Right lobe of liver (tissue), 4 donors: ENCODE data around the gene CDC42BPG.

Experiments
- POLR2A ChIP-seq: fragments of 450-650 bp; IDR thresholded peaks from one replicate; pipeline ENCODE4 v1.6.1; 2017; ENCODE audit warnings: antibody characterized with exemption, mild to moderate bottlenecking
- TF ChIP-seq, protein P1 (sequence below), 4 donors: fragments of 200-600 bp in 3 of 4; fragments of 450-650 bp in 1 of 4; IDR thresholded peaks; one replicate each; pipeline versions ENCODE4 v1.5.1 to v1.8.0; 2016 to 2022; ENCODE audit warnings: antibody characterized with exemption in 4 of 4, mild to moderate bottlenecking in 2 of 4
- donor health status: DM: no; HTN: no; CAD: no.
- donor health status: DM: no; HTN: no; CAD: no.
- donor health status: DM: no; HTN: yes; CAD: no.

DNA sequence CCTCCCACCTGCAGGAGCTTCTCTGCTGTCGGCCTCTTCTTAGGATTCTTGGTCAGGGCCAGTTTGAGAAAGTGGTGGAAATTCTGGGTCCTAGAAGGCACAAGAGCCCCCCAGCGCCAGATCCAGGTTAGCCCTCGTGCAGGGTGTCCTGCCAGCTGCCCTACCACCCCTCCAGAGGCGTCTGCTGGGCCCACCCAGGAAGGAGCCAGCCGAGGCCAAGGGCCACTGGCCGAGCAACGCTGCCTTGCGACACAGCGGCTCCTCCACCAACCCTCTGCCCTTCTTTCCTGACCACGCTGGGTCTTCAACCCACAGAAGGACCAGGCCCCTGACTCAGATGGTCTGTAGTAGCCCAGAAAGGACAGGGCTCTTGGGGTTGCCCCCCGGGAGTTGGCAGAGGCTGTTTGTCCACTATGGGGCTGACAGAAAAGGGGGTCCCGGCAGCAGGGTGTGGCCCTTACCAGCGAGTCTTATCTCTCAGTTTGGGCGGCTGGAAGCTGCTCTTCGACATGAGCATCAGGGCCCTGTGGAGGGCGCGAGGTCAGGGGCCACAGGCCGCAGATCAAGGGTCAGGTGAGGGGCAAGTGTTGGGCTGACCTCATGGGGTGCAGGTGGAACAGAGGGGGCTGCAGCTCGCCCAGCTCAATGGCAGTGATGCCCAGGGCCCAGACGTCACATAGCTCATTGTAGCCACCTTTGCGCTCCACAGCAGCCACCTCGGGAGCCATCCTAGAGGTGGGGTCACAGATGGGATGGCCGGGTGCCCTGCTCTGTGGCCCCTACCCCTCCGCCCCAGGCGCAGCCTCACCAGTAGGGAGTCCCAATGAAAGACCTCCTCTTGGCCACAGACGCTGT is 43.9 kb downstream of the CDC42BPG start:
- TF ChIP-seq, protein P1, sequence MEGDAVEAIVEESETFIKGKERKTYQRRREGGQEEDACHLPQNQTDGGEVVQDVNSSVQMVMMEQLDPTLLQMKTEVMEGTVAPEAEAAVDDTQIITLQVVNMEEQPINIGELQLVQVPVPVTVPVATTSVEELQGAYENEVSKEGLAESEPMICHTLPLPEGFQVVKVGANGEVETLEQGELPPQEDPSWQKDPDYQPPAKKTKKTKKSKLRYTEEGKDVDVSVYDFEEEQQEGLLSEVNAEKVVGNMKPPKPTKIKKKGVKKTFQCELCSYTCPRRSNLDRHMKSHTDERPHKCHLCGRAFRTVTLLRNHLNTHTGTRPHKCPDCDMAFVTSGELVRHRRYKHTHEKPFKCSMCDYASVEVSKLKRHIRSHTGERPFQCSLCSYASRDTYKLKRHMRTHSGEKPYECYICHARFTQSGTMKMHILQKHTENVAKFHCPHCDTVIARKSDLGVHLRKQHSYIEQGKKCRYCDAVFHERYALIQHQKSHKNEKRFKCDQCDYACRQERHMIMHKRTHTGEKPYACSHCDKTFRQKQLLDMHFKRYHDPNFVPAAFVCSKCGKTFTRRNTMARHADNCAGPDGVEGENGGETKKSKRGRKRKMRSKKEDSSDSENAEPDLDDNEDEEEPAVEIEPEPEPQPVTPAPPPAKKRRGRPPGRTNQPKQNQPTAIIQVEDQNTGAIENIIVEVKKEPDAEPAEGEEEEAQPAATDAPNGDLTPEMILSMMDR (IDR thresholded peaks at IDR 0.05): no peak
- TF ChIP-seq POLR2A: no peak
